Gastroesophageal sphincter (tissue), 3 donors: Measurements from ENCODE around the gene SERP2.

Source experiments
- CTCF ChIP-seq, 4 experiments: fragments of 200-600 bp in 2 of 4; fragments of 450-650 bp in 2 of 4; sonication (generic) in 1 of 4; IDR thresholded peaks; one replicate each; pipeline ENCODE4 v1.5.1; 2017 to 2019; ENCODE audit warnings: antibody characterized with exemption in 4 of 4, mild to moderate bottlenecking in 2 of 4, moderate library complexity in 2 of 4
- POLR2A ChIP-seq, 2 donors: fragments of 450-650 bp; IDR thresholded peaks; one replicate each; pipeline ENCODE4 v1.6.1; 2017; ENCODE audit warnings: antibody characterized with exemption in 2 of 2, mild to moderate bottlenecking in 2 of 2, moderate library complexity in 1 of 2
- POLR2AphosphoS5 ChIP-seq: sonication (generic); formaldehyde crosslinking; IDR thresholded peaks from one replicate; pipeline ENCODE4 v1.6.1; 2017; ENCODE audit warnings: antibody characterized with exemption

DNA sequence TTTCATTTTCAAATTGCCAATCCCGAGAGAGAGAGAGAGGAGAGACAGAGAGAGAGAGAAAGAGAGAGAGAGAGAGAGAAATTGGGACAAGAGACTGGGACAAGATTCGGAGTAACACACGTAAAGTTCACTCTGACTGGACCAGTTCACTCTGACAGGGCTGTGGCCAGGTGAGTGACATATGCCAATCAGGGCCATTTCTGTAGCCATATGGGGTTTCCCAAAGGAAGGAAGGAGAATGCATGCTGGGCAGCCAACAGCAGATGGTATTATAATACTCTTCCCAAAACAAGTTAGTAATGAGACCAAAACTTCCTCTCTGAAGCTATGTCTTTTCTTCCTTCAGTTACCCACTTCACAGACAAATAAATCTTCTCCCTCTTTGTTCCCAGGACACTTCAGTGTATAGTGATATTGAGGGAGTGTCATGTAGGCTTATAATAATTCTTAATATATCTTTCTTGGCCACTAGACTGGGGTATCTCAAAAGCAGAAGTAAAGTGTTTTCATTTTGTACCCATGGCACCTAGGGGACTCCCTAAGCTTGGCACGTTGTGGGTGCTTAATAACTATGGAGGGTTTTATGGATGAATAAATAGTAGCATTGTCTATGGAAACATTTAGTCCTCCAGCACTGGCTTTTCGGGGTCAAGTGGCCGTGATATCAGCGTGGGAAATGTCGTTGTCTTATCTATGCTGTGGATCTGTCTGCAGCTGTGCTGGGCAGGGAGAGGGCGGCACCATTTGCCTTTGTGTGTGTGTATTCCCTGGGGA, 51.6 kb downstream of the SERP2 start:
- TF ChIP-seq CTCF (IDR thresholded peaks at IDR 0.05) (no peak), POLR2AphosphoS5 (no peak), POLR2A (IDR thresholded peaks at IDR 0.05) (no peak)
